ENCODE measurements around the gene MAP4K4. TPM values are rescaled to one million over a fixed set of nuclear protein-coding genes. Genes with fewer than 3 reads are reported as not detected.

MAP4K4 gene
- total RNA-seq, 1 donor from 2014 or later = 91.9 TPM

DNA sequence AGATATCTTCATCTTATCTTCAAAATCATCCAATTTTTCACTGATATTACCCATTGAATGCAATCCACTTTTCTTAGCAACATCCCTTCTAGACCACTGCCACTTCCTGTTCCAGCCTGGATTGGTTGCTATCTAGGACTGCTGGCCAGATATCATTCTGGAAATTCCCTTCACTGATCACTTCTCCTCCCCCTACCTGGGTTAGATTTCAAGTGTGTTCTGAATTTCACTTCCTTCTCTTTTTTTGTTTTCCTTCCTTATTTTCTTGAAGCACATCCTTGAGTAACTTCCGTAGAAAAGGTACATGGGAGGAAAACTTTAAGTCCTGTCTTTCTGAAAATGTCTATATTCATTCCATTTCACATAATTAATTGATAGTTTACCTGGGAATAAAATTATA lies 212.3 kb downstream of the MAP4K4 start:
- Histone ChIP-seq H3K79me2 (ENCODE audit: low read depth) (no peaks in the 10 kb centered on the region), H3K27me3 (no peaks in the 10 kb centered on the region), H3K4me2 (no peak overlapping the region), H2AFZ (replicated peaks) (no peak overlapping the region), H3K9ac (no peak overlapping the region), H3K9me3 (ENCODE audit: low read depth) (peaks cover 11% of the 10 kb centered on the region), H3F3A (ENCODE audit: low read depth) (no peaks in the 10 kb centered on the region), H3K4me1 (peaks cover 5% of the 10 kb centered on the region), H4K20me1 (ENCODE audit: low read depth) (no peaks in the 10 kb centered on the region), H3K4me3 (no peak overlapping the region), H3K27ac (no peak overlapping the region), H3K36me3 (no peaks in the 10 kb centered on the region)
- no peaks in the 10 kb centered on the region for H3K27me3 Mint-ChIP-seq (ENCODE audit: insufficient read depth, low read depth)
- H3K36me3 Mint-ChIP-seq = peaks cover 3% of the 10 kb centered on the region
- TF ChIP-seq CTCF (IDR thresholded peaks at IDR 0.05) = no peak
- TF ChIP-seq EZH2 (IDR thresholded peaks at IDR 0.05) = no peak
- TF ChIP-seq EZH2phosphoT487 (IDR thresholded peaks at IDR 0.05) = no peak
- H3K4me1 Mint-ChIP-seq = no peaks in the 10 kb centered on the region
- H3K4me3 Mint-ChIP-seq = no peak overlapping the region
- no peak overlapping the region for H3K27ac Mint-ChIP-seq
- no peak for DNase-seq (ENCODE audit: low spot score)
- H3K9me3 Mint-ChIP-seq = peaks cover 19% of the 10 kb centered on the region

DNA sequence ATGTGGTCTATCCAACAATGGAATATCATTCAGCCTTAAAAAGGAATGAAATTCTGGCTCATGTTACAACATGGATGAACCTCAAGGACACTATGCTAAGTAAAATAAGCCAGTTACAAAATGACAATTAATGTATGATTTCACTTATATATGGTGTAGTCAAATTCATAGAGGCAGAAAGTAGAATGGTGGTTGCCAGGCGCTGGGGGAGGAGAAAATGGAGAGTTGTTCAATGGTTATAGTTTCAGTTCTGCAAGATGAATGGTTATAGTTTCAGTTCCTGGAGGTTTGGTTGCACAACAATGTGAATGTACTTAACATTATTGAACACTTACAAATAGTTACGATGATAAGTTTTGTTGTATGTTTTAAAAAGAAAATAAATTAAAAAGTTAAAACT lies 215.0 kb downstream of the MAP4K4 start:
- DNase-seq (ENCODE audit: low spot score) = no peak
- Histone ChIP-seq H3K4me3 (no peak overlapping the region), H3K27ac (no peak overlapping the region), H3K79me2 (ENCODE audit: low read depth) (no peaks in the 10 kb centered on the region), H3K4me2 (no peak overlapping the region), H3K27me3 (no peaks in the 10 kb centered on the region), H3K36me3 (no peaks in the 10 kb centered on the region), H3K9me3 (ENCODE audit: low read depth) (peaks cover 11% of the 10 kb centered on the region), H2AFZ (replicated peaks) (no peak overlapping the region), H3K9ac (no peak overlapping the region), H3K4me1 (no peaks in the 10 kb centered on the region), H4K20me1 (ENCODE audit: low read depth) (no peaks in the 10 kb centered on the region), H3F3A (ENCODE audit: low read depth) (no peaks in the 10 kb centered on the region)
- no peak overlapping the region for H3K4me3 Mint-ChIP-seq
- H3K9me3 Mint-ChIP-seq = peaks cover 14% of the 10 kb centered on the region
- no peaks in the 10 kb centered on the region for H3K27me3 Mint-ChIP-seq (ENCODE audit: insufficient read depth, low read depth)
- no peak overlapping the region for H3K27ac Mint-ChIP-seq
- no peak for TF ChIP-seq EZH2phosphoT487 (IDR thresholded peaks at IDR 0.05)
- no peak for TF ChIP-seq CTCF (IDR thresholded peaks at IDR 0.05)
- no peak for TF ChIP-seq EZH2 (IDR thresholded peaks at IDR 0.05)
- H3K36me3 Mint-ChIP-seq = peaks cover 1% of the 10 kb centered on the region
- no peaks in the 10 kb centered on the region for H3K4me1 Mint-ChIP-seq

DNA sequence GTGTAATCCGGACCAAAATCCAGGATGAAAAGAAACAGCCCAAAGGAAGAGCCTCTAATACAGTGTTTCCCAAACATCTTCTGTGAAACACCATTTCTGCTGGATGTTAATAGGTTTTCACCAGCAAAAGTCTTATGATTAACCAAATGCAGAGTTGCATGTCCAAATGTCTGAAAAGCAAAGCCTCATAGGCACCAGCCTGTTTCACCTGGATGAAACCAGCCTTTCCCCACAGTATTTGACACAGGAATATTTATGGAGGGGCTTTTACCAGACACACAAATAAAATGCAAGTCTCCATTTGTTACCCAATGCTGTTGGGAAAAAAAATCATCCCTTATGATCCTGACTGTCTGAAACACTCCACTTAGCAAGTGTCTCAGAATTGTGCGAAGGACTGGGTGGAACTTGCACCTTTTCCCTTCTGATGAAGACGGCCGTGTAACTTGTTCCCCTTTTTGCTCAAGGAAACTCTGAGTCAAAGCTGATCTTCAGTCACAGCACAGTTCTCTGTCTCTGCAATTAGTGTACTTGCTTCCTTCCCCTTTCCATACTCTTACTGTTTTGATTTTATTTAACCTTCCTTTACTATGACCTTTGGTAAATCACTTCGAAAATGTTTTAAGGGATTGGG lies 223.9 kb downstream of the MAP4K4 start:
- Histone ChIP-seq H3F3A (ENCODE audit: low read depth) (no peaks in the 10 kb centered on the region), H3K4me3 (no peak overlapping the region), H3K27me3 (no peaks in the 10 kb centered on the region), H3K4me1 (no peaks in the 10 kb centered on the region), H3K4me2 (no peak overlapping the region), H4K20me1 (ENCODE audit: low read depth) (no peaks in the 10 kb centered on the region), H3K27ac (no peak overlapping the region), H3K36me3 (no peaks in the 10 kb centered on the region), H3K79me2 (ENCODE audit: low read depth) (no peaks in the 10 kb centered on the region), H2AFZ (replicated peaks) (no peak overlapping the region), H3K9me3 (ENCODE audit: low read depth) (no peaks in the 10 kb centered on the region), H3K9ac (no peak overlapping the region)
- Mint-ChIP-seq H3K9me3 (peaks cover 18% of the 10 kb centered on the region), H3K27ac (no peak overlapping the region), H3K36me3 (no peaks in the 10 kb centered on the region), H3K4me3 (no peak overlapping the region), H3K4me1 (no peaks in the 10 kb centered on the region), H3K27me3 (ENCODE audit: insufficient read depth, low read depth) (peaks cover 3% of the 10 kb centered on the region)
- TF ChIP-seq EZH2 (IDR thresholded peaks at IDR 0.05) (no peak), EZH2phosphoT487 (IDR thresholded peaks at IDR 0.05) (no peak), CTCF (IDR thresholded peaks at IDR 0.05) (no peak)
- no peak for DNase-seq (ENCODE audit: low spot score)

Measured in neural progenitor cell (in vitro differentiated cells).